ENCODE measurements around the gene SZRD1. TPM values are rescaled to one million over a fixed set of nuclear protein-coding genes. Genes with fewer than 3 reads are reported as not detected.
A peak's percentile ranks its signal among the peaks of the same experiment; 100 is the strongest.

Gene SZRD1
- total and polyA plus RNA-seq, 2 of the 4 experiments (the other 2 are of a cell fraction), result 119 to 149 TPM

- Histone ChIP-seq H3K4me1 (ENCODE audit: control insufficient read depth, insufficient read depth, low read length) (no peaks in the 10 kb centered on the region), H2AK5ac (ENCODE audit: low read depth, low read length) (no peak overlapping the region), H2BK15ac (ENCODE audit: low read depth, low read length) (no peak overlapping the region), H3K9ac (ENCODE audit: low read depth, low read length) (no peak overlapping the region), H3K56ac (ENCODE audit: extremely low read depth, insufficient read depth, low read length) (no peak overlapping the region), H3K14ac (replicated peaks; ENCODE audit: low read depth, low read length) (no peak overlapping the region), H4K91ac (ENCODE audit: insufficient read depth, low read depth, low read length) (no peak overlapping the region), H3K9me3 (ENCODE audit: control insufficient read depth, insufficient read depth, low read length) (no peaks in the 10 kb centered on the region), H3K4me2 (ENCODE audit: low read depth, low read length) (no peak overlapping the region), H2BK120ac (ENCODE audit: low read depth, low read length) (no peak overlapping the region), H3K27ac (ENCODE audit: insufficient read depth, low read length) (no peak overlapping the region), H4K8ac (ENCODE audit: low read depth in 2 of 2, low read length in 2 of 2) (no peak overlapping the region), H3K4me3 (ENCODE audit: insufficient read depth, low read depth, low read length) (no peak overlapping the region), H4K5ac (ENCODE audit: low read depth, low read length) (no peak overlapping the region), H3K23ac (ENCODE audit: low read depth, low read length) (no peak overlapping the region), H2AK9ac (replicated peaks; ENCODE audit: low read depth, low read length, poor library complexity) (no peak overlapping the region), H3K9me1 (ENCODE audit: insufficient read depth, low read length) (no peaks in the 10 kb centered on the region), H2BK5ac (ENCODE audit: low read depth, low read length, poor library complexity, severe bottlenecking) (no peak overlapping the region), H3K4ac (ENCODE audit: low read depth, low read length) (no peak overlapping the region), H4K20me1 (ENCODE audit: insufficient read depth, low read length) (no peaks in the 10 kb centered on the region), H3K36me3 (ENCODE audit: control insufficient read depth, insufficient read depth, low read length) (no peaks in the 10 kb centered on the region), H3K27me3 (ENCODE audit: control insufficient read depth, insufficient read depth, low read length) (peaks cover 4% of the 10 kb centered on the region; the same call in 1 of the 2 replicates), H2BK20ac (ENCODE audit: low read depth, low read length) (no peak overlapping the region), H2AFZ (replicated peaks; ENCODE audit: low read length, poor library complexity) (no peak overlapping the region), H3K18ac (ENCODE audit: low read depth, low read length) (no peak overlapping the region), H3K79me1 (ENCODE audit: low read depth in 1 of 2, low read length in 2 of 2) (no peaks in the 10 kb centered on the region)
- peak; percentile 51 for DNase-seq
- in situ Hi-C loops (cut with MboI; ENCODE audit: low sequenced_read_pairs) (no loop called here), dilution Hi-C loops (cut with HindIII; ENCODE audit: low sequenced_read_pairs, unreplicated experiment) (no loop called here), intact Hi-C loops (cut with micrococcal nuclease) (no loop called here)
- ChIA-PET POLR2A (ENCODE audit: unreplicated experiment) (no interaction called here), CTCF (no interaction called here)
- WGBS, 2 experiments (ENCODE audit: extremely low coverage in 2 of 2, insufficient read length in 1 of 2), result no CpG with 5 or more reads among the region's 2 CpGs
- BruUV-seq (replicated peaks), result no TSS peak
- no peak for TF ChIP-seq BHLHE40 (IDR thresholded peaks at IDR 0.05; ENCODE audit: low read depth, low read length)
- no peak for TF ChIP-seq POLR2A (IDR thresholded peaks at IDR 0.05; ENCODE audit: low read depth, low read length)
- TF ChIP-seq MAFK (IDR thresholded peaks at IDR 0.05; ENCODE audit: low read depth, low read length), result no peak
- TF ChIP-seq CHD1 (IDR thresholded peaks at IDR 0.05; ENCODE audit: low read depth, low read length), result no peak
- no peak for TF ChIP-seq ELK1 (IDR thresholded peaks at IDR 0.05; ENCODE audit: borderline replicate concordance, low read depth, low read length)
- no peak for TF ChIP-seq RCOR1 (IDR thresholded peaks at IDR 0.05; ENCODE audit: insufficient replicate concordance, low read length)
- TF ChIP-seq NFE2L2 (IDR thresholded peaks at IDR 0.05; ENCODE audit: low read depth, low read length), result no peak
- no peak for ATAC-seq (ENCODE audit: low read depth)
Observed at GRCh38 chr1:16434501-16434900, 67.5 kb downstream of the SZRD1 start.

Measured in IMR-90 (cell line).